ENCODE data around the gene ALOX12. TPM values are rescaled to one million over a fixed set of nuclear protein-coding genes. Genes with fewer than 3 reads are reported as not detected.
A peak's percentile ranks its signal among the peaks of the same experiment; 100 is the strongest.

Gene ALOX12
- total RNA-seq, 1 experiment from 2014 or later: not detected

GRCh38 chr17:7021993-7022778, 26.3 kb downstream of the ALOX12 start:
- peaks cover 22% of the 10 kb centered on the region for H3K4me1 ChIP-seq (replicated peaks)
- H3K27ac ChIP-seq: no peak overlapping the region
- peak; percentile 64 to 71 for DNase-seq (ENCODE audit: low read depth in 1 of 2, low spot score in 2 of 2)
- H3K9me3 ChIP-seq (replicated peaks): no peaks in the 10 kb centered on the region
- no peaks in the 10 kb centered on the region for H3K27me3 ChIP-seq (replicated peaks)
- peaks cover 1% of the 10 kb centered on the region; the same call in 1 of the 2 replicates for H3K36me3 ChIP-seq
- peak overlapping the region; percentile 23 for H3K4me3 ChIP-seq

GRCh38 chr17:7022781-7023571, 27.1 kb downstream of the ALOX12 start, which contains the start of gene BCL6B:
TSS of gene BCL6B (plus strand) at chr17:7023050. CDS start at chr17:7023672, 622 bp downstream.
- no peaks in the 10 kb centered on the region for H3K27me3 ChIP-seq (replicated peaks)
- H3K27ac ChIP-seq: no peak within 1 kb of the TSS
- DNase-seq (ENCODE audit: low read depth in 1 of 2, low spot score in 2 of 2): no peak
- peak within 1 kb of the TSS; percentile 23 for H3K4me3 ChIP-seq
- H3K9me3 ChIP-seq (replicated peaks): no peaks in the 10 kb centered on the region
- no peaks in the 10 kb centered on the region for H3K36me3 ChIP-seq
- H3K4me1 ChIP-seq (replicated peaks): peaks cover 22% of the 10 kb centered on the region

- Histone ChIP-seq H3K4me1 (replicated peaks) (peaks cover 22% of the 10 kb centered on the region), H3K27me3 (replicated peaks) (no peaks in the 10 kb centered on the region), H3K27ac (no peak overlapping the region), H3K36me3 (no peaks in the 10 kb centered on the region), H3K9me3 (replicated peaks) (no peaks in the 10 kb centered on the region), H3K4me3 (no peak overlapping the region)
- DNase-seq (ENCODE audit: low read depth in 1 of 2, low spot score in 2 of 2): no peak
Observed at GRCh38 chr17:7023576-7024401, 27.9 kb downstream of the ALOX12 start.

- DNase-seq (ENCODE audit: low read depth in 1 of 2, low spot score in 2 of 2): no peak
Observed at GRCh38 chr17:7024402-7024785, 28.5 kb downstream of the ALOX12 start.

GRCh38 chr17:7025245-7025644, 29.4 kb downstream of the ALOX12 start:
- Histone ChIP-seq H3K27me3 (replicated peaks) (no peaks in the 10 kb centered on the region), H3K4me3 (no peak overlapping the region), H3K9me3 (replicated peaks) (no peaks in the 10 kb centered on the region), H3K36me3 (no peaks in the 10 kb centered on the region), H3K27ac (no peak overlapping the region), H3K4me1 (replicated peaks) (peaks cover 11% of the 10 kb centered on the region)
- DNase-seq (ENCODE audit: low read depth in 1 of 2, low spot score in 2 of 2): no peak

More at GRCh38 chr17:7024402-7024785, 28.5 kb downstream of the ALOX12 start:
- H3K4me3 ChIP-seq: no peak overlapping the region
- H3K36me3 ChIP-seq: no peaks in the 10 kb centered on the region
- peaks cover 20% of the 10 kb centered on the region for H3K4me1 ChIP-seq (replicated peaks)
- H3K27me3 ChIP-seq (replicated peaks): no peaks in the 10 kb centered on the region
- no peaks in the 10 kb centered on the region for H3K9me3 ChIP-seq (replicated peaks)
- no peak overlapping the region for H3K27ac ChIP-seq

- H3K27me3 ChIP-seq (replicated peaks): no peaks in the 10 kb centered on the region
- peaks cover 9% of the 10 kb centered on the region for H3K4me1 ChIP-seq (replicated peaks)
- no peak overlapping the region for H3K4me3 ChIP-seq
- H3K36me3 ChIP-seq: no peaks in the 10 kb centered on the region
- no peaks in the 10 kb centered on the region for H3K9me3 ChIP-seq (replicated peaks)
- no peak for DNase-seq (ENCODE audit: low read depth in 1 of 2, low spot score in 2 of 2)
- no peak overlapping the region for H3K27ac ChIP-seq
Observed at GRCh38 chr17:7026471-7027115, 30.7 kb downstream of the ALOX12 start.

- H3K4me1 ChIP-seq (replicated peaks): peaks cover 2% of the 10 kb centered on the region
- H3K9me3 ChIP-seq (replicated peaks): no peaks in the 10 kb centered on the region
- no peaks in the 10 kb centered on the region for H3K36me3 ChIP-seq
- no peak overlapping the region for H3K27ac ChIP-seq
- no peak for DNase-seq (ENCODE audit: low read depth in 1 of 2, low spot score in 2 of 2)
- no peaks in the 10 kb centered on the region for H3K27me3 ChIP-seq (replicated peaks)
- no peak overlapping the region for H3K4me3 ChIP-seq
Observed at GRCh38 chr17:7027335-7027734, 31.5 kb downstream of the ALOX12 start.

- Histone ChIP-seq H3K4me3 (no peak overlapping the region), H3K27me3 (replicated peaks) (no peaks in the 10 kb centered on the region), H3K27ac (no peak overlapping the region), H3K36me3 (no peaks in the 10 kb centered on the region), H3K4me1 (replicated peaks) (no peaks in the 10 kb centered on the region), H3K9me3 (replicated peaks) (no peaks in the 10 kb centered on the region)
- no peak for DNase-seq (ENCODE audit: low read depth in 1 of 2, low spot score in 2 of 2)
Observed at GRCh38 chr17:7029096-7029495, 33.2 kb downstream of the ALOX12 start.

- no peaks in the 10 kb centered on the region for H3K4me1 ChIP-seq (replicated peaks)
- DNase-seq (ENCODE audit: low read depth in 1 of 2, low spot score in 2 of 2): no peak
- no peaks in the 10 kb centered on the region for H3K27me3 ChIP-seq (replicated peaks)
- H3K4me3 ChIP-seq: no peak overlapping the region
- H3K9me3 ChIP-seq (replicated peaks): no peaks in the 10 kb centered on the region
- no peak overlapping the region for H3K27ac ChIP-seq
- H3K36me3 ChIP-seq: no peaks in the 10 kb centered on the region
Observed at GRCh38 chr17:7029659-7030058, 33.8 kb downstream of the ALOX12 start.

GRCh38 chr17:7034955-7035590, 39.2 kb downstream of the ALOX12 start:
- peak overlapping the region; percentile 55 for H3K27ac ChIP-seq
- H3K27me3 ChIP-seq (replicated peaks): no peaks in the 10 kb centered on the region
- H3K36me3 ChIP-seq: no peaks in the 10 kb centered on the region
- DNase-seq (ENCODE audit: low read depth in 1 of 2, low spot score in 2 of 2): no peak
- no peaks in the 10 kb centered on the region for H3K9me3 ChIP-seq (replicated peaks)
- H3K4me1 ChIP-seq (replicated peaks): peaks cover 11% of the 10 kb centered on the region
- peak overlapping the region; percentile 47 for H3K4me3 ChIP-seq

- no peaks in the 10 kb centered on the region for H3K27me3 ChIP-seq (replicated peaks)
- DNase-seq (ENCODE audit: low read depth in 1 of 2, low spot score in 2 of 2): peak; percentile 89 to 94
- H3K36me3 ChIP-seq: no peaks in the 10 kb centered on the region
- H3K9me3 ChIP-seq (replicated peaks): no peaks in the 10 kb centered on the region
- H3K27ac ChIP-seq: peak within 1 kb of the TSS; percentile 55
- H3K4me3 ChIP-seq: peak within 1 kb of the TSS; percentile 47
- H3K4me1 ChIP-seq (replicated peaks): peaks cover 11% of the 10 kb centered on the region
Observed at GRCh38 chr17:7035591-7036368, 39.9 kb downstream of the ALOX12 start, which contains the start of gene SLC16A13. TSS of gene SLC16A13 (plus strand) at chr17:7036015. CDS start at chr17:7036383, 368 bp downstream.

Measured in SJSA1 (cell line).